ENCODE results near the gene PPP4R3B. TPM values are rescaled to one million over a fixed set of nuclear protein-coding genes. Genes with fewer than 3 reads are reported as not detected.

Gene PPP4R3B
- total and polyA plus RNA-seq, 2 of the 13 experiments (the other 11 are each of a cell fraction or from before 2014, with no cell fraction given) = 24.2 to 53.0 TPM

GRCh38 chr2:55618275-55619055, 1.0 kb upstream of the PPP4R3B start (continued):
- no peak for TF ChIP-seq ZSCAN20 (CRISPR knock-in tag; IDR thresholded peaks at IDR 0.05; ENCODE audit: borderline replicate concordance)
- TF ChIP-seq ZBTB8A (CRISPR knock-in tag; IDR thresholded peaks at IDR 0.05; ENCODE audit: borderline replicate concordance, low read depth) = no peak
- TF ChIP-seq PRDM4 (CRISPR knock-in tag; IDR thresholded peaks at IDR 0.05; ENCODE audit: borderline replicate concordance) = no peak; the same call in 1 of the 2 replicates
- TF ChIP-seq, protein P1, sequence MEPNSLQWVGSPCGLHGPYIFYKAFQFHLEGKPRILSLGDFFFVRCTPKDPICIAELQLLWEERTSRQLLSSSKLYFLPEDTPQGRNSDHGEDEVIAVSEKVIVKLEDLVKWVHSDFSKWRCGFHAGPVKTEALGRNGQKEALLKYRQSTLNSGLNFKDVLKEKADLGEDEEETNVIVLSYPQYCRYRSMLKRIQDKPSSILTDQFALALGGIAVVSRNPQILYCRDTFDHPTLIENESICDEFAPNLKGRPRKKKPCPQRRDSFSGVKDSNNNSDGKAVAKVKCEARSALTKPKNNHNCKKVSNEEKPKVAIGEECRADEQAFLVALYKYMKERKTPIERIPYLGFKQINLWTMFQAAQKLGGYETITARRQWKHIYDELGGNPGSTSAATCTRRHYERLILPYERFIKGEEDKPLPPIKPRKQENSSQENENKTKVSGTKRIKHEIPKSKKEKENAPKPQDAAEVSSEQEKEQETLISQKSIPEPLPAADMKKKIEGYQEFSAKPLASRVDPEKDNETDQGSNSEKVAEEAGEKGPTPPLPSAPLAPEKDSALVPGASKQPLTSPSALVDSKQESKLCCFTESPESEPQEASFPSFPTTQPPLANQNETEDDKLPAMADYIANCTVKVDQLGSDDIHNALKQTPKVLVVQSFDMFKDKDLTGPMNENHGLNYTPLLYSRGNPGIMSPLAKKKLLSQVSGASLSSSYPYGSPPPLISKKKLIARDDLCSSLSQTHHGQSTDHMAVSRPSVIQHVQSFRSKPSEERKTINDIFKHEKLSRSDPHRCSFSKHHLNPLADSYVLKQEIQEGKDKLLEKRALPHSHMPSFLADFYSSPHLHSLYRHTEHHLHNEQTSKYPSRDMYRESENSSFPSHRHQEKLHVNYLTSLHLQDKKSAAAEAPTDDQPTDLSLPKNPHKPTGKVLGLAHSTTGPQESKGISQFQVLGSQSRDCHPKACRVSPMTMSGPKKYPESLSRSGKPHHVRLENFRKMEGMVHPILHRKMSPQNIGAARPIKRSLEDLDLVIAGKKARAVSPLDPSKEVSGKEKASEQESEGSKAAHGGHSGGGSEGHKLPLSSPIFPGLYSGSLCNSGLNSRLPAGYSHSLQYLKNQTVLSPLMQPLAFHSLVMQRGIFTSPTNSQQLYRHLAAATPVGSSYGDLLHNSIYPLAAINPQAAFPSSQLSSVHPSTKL (CRISPR knock-in tag; IDR thresholded peaks at IDR 0.05) = peak; percentile 40; the same call in 1 of the 2 replicates
- TF ChIP-seq SPEN (CRISPR knock-in tag; IDR thresholded peaks at IDR 0.05; ENCODE audit: low read depth) = peak; percentile 62; the same call in 1 of the 2 replicates
- 0 out of 2 replicates have a peak, but pooled peaks have one; percentile 45 for TF ChIP-seq FOXJ3 (CRISPR knock-in tag; IDR thresholded peaks at IDR 0.05; ENCODE audit: borderline replicate concordance)
- no peak for TF ChIP-seq STAG1 (CRISPR knock-in tag; IDR thresholded peaks at IDR 0.05)
- TF ChIP-seq ZNF33A (CRISPR knock-in tag; IDR thresholded peaks at IDR 0.05; ENCODE audit: borderline replicate concordance) = no peak
- no peak for TF ChIP-seq DNMT3B (CRISPR knock-in tag; conservative IDR thresholded peaks at IDR 0.05)
- peak; percentile 67 for TF ChIP-seq YY1 (IDR thresholded peaks at IDR 0.05; ENCODE audit: insufficient read depth, insufficient replicate concordance, low read depth, low read length)
- TF ChIP-seq ZNF282 (IDR thresholded peaks at IDR 0.05; ENCODE audit: partially characterized antibody) = no peak
- TF ChIP-seq FOXP1 (IDR thresholded peaks at IDR 0.05) = no peak
- TF ChIP-seq FOXP1 (CRISPR knock-in tag; IDR thresholded peaks at IDR 0.05) = no peak
- TF ChIP-seq ZNF776 (CRISPR knock-in tag; IDR thresholded peaks at IDR 0.05) = no peak
- TF ChIP-seq ZNF549 (CRISPR knock-in tag; IDR thresholded peaks at IDR 0.05) = no peak; the same call in 1 of the 2 replicates
- TF ChIP-seq ZNF12 (CRISPR knock-in tag; IDR thresholded peaks at IDR 0.05) = no peak
- no peak for TF ChIP-seq ZNF234 (CRISPR knock-in tag; conservative IDR thresholded peaks at IDR 0.05)
- TF ChIP-seq ZKSCAN1 (IDR thresholded peaks at IDR 0.05; ENCODE audit: low read length) = no peak
- no peak for TF ChIP-seq ZNF430 (CRISPR knock-in tag; IDR thresholded peaks at IDR 0.05)
- no peak for TF ChIP-seq POGZ (CRISPR knock-in tag; IDR thresholded peaks at IDR 0.05)
- no peak for TF ChIP-seq ZNF891 (CRISPR knock-in tag; IDR thresholded peaks at IDR 0.05)
- peak; percentile 70; the same call in 1 of the 2 replicates for TF ChIP-seq FOXK1 (CRISPR knock-in tag; IDR thresholded peaks at IDR 0.05; ENCODE audit: borderline replicate concordance, low read depth)
- TF ChIP-seq, protein P2, sequence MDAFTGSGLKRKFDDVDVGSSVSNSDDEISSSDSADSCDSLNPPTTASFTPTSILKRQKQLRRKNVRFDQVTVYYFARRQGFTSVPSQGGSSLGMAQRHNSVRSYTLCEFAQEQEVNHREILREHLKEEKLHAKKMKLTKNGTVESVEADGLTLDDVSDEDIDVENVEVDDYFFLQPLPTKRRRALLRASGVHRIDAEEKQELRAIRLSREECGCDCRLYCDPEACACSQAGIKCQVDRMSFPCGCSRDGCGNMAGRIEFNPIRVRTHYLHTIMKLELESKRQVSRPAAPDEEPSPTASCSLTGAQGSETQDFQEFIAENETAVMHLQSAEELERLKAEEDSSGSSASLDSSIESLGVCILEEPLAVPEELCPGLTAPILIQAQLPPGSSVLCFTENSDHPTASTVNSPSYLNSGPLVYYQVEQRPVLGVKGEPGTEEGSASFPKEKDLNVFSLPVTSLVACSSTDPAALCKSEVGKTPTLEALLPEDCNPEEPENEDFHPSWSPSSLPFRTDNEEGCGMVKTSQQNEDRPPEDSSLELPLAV (CRISPR knock-in tag; conservative IDR thresholded peaks at IDR 0.05; ENCODE audit: low read depth) = no peak
- no peak for TF ChIP-seq SIX1 (CRISPR knock-in tag; IDR thresholded peaks at IDR 0.05; ENCODE audit: borderline replicate concordance)
